HG03432 (cell line): ENCODE data around the gene SLC25A2.
"Not testable (repeated sequence)": the region's sequence is repeated elsewhere in the genome, so short reads cannot be mapped to it uniquely, and the experiment has no call there.

Source experiments
- ATAC-seq: cut with Tn5 transposase; IDR thresholded peaks from one replicate; pipeline ENCODE4 v1.9.1; 2021; ENCODE audit warnings: mild to moderate bottlenecking, moderate library complexity; ENCODE audit not compliant: unreplicated experiment

The SLC25A2 gene

GRCh38 chr5:141316963-141317362 is 13.1 kb upstream of the SLC25A2 start:
- ATAC-seq = not testable (repeated sequence)

GRCh38 chr5:141313711-141314110 is 9.9 kb upstream of the SLC25A2 start:
- ATAC-seq = no peak

- no peak for ATAC-seq
Observed at GRCh38 chr5:141306630-141307029, 2.8 kb upstream of the SLC25A2 start.

GRCh38 chr5:141298376-141298775 is 5.5 kb downstream of the SLC25A2 start:
- no peak for ATAC-seq

DNA sequence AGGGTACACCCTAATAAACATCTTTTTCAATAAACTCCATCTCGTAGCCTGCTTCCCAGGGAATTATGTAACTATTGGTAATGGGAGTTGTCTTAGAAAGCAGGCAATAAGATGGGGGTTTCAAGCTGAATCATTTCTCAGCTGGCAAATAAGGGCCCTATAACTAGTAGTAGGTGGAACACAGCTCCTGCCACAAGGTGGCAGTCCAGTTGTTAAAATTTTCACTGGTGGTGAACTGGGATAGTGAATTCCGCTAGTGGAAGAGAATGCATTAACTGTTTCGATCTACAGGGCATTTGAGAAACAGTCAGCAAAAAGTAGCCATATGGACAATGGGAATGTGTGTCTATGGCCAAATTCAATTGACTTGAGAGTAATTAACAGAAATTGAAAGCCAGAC is 30.9 kb downstream of the SLC25A2 start:
- ATAC-seq = no peak

DNA sequence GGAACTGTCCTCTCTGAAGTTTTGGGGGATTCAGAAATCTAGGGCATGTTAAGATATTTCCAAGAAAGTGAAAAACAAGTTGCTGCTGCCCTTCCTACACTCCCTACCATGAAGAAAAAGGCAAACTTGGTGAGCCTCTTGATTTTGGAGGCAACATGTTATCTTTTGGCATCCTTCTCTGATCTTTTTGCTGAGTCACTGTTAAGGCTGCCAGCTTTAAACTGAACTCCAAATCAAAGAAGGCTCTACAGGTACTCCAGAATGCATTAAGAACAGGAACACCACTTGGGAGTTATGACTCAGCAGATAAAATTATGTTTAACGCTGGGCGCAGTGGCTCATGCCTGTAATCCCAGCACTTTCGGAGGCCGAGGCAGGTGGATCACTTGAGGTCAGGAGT is 34.7 kb downstream of the SLC25A2 start:
- no peak for ATAC-seq

DNA sequence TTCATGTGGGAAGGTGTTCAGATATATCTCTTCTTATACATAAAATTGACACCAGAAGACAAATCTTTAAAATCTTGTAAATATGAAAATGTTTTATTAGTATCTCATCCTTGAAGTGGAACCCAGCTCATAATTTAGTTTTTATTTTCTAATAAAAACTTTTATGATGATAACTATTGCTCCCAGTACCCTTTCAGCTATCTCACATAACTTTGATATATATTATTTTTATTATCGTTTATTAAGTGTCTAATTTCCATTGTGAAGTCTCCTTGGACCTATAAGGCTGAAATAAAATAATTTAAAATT is 42.7 kb downstream of the SLC25A2 start:
- ATAC-seq = no peak

DNA sequence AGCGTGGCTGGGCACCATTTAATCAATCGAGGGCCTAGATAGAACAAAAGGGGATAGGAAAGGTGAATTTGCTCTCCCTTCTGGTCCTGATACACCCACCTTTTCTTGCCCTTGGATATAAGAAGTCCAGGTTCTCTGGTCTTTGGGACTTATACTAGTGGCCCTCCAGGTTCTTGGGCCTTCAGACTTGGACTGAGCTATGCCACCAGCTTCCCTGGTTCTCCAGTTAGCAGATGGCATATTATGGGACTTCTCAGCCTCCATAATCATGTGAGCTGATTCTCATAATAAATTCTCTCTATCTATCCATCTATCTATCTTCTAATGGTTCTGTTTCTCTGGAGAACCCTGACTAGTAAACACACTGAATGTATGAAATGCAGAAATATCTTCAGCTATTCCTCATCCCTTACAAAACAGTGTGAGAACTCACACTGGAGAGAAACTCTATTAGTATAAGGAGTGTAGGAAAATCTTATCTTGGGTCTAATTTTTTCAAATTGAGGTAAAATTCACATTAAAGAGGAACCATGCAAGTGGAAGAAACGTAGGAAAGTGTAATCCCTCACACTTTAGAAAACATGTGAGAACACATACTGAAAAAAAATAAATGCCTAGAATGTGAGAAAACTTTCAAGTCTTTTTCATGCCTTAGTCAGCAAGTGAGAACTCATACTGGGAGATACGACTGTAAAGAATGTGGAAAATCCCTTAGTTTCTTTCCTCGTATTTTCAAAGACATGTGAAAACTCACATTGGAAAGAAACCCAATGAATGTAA is 43.2 kb downstream of the SLC25A2 start:
- ATAC-seq = no peak

DNA sequence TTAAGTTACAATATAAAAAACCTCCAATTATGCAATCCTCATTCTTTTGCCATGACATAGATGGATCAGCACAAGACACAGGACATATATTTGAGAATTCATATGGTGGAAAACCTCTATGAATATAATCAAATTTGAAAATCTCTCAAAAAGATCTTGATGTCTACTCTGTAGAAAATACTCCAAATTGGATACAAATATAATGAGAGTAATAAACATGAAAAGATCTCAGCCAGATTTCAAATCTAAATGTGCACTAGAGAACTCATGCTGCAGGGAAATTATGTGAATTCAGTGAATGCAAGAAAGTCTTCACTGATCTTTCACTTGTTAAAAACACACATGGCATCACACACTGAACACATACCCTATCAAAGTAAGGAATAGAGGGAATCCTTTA is 44.9 kb downstream of the SLC25A2 start:
- no peak for ATAC-seq

GRCh38 chr5:141258464-141258863 is 45.4 kb downstream of the SLC25A2 start:
- no peak for ATAC-seq
